Measurements from ENCODE around the gene TSPAN11. TPM values are rescaled to one million over a fixed set of nuclear protein-coding genes. Genes with fewer than 3 reads are reported as not detected.

The TSPAN11 gene
- total RNA-seq, 1 donor from 2014 or later = 2.5 TPM

DNA sequence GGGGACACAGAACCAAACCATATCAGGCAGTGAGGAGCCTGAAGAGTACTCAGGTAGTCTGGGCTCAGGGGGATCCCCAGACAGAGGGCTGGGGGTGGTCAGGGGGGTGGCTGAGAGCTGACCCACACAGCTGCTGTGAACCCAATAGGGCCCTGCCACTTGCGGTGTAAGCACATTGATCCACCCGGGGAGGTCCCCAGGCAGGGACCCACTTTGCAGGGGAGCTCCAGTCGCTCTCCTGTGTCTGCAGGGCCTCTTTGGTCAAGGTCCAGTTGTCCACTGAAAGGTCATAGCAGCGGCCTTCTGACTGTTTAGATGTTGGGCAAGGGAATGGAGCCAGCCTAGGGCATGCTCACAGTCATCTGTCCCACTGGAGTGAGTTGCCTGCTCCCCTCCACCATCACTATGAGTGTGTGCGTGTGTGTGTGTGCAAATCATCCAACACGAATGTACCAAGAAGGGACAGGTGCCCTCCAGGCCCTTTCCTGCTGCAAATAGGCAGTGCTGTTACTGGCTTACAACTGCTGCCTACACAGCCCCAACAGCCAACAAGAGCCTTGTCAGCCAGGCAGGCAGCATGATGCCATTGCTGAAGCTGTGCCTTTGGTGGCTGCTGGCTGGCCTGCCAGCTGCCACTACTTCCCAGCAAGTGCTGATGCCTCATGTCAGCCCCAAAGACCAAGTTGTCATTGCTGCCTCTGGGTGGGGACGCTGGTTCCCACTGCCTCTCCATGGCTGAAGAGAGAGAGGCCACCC is 71.3 kb downstream of the TSPAN11 start:
- TF ChIP-seq, protein P1, sequence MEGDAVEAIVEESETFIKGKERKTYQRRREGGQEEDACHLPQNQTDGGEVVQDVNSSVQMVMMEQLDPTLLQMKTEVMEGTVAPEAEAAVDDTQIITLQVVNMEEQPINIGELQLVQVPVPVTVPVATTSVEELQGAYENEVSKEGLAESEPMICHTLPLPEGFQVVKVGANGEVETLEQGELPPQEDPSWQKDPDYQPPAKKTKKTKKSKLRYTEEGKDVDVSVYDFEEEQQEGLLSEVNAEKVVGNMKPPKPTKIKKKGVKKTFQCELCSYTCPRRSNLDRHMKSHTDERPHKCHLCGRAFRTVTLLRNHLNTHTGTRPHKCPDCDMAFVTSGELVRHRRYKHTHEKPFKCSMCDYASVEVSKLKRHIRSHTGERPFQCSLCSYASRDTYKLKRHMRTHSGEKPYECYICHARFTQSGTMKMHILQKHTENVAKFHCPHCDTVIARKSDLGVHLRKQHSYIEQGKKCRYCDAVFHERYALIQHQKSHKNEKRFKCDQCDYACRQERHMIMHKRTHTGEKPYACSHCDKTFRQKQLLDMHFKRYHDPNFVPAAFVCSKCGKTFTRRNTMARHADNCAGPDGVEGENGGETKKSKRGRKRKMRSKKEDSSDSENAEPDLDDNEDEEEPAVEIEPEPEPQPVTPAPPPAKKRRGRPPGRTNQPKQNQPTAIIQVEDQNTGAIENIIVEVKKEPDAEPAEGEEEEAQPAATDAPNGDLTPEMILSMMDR (IDR thresholded peaks at IDR 0.05) = no peak
- TF ChIP-seq POLR2AphosphoS5 (IDR thresholded peaks at IDR 0.05; ENCODE audit: insufficient read depth in 1 of 2, low read depth in 1 of 2) (no peak), POLR2A (IDR thresholded peaks at IDR 0.05) (no peak)
- H3K9me3 ChIP-seq = no peaks in the 10 kb centered on the region
- H3K4me1 ChIP-seq = no peaks in the 10 kb centered on the region
- intact Hi-C loops (cut with DNase I) = no loop called here
- no peak overlapping the region for H3K27ac ChIP-seq
- DNase-seq (ENCODE audit: extremely low spot score in 2 of 2) = no peak
- no peaks in the 10 kb centered on the region for H3K27me3 ChIP-seq
- no peaks in the 10 kb centered on the region for H3K36me3 ChIP-seq
- no peak overlapping the region for H3K4me3 ChIP-seq

DNA sequence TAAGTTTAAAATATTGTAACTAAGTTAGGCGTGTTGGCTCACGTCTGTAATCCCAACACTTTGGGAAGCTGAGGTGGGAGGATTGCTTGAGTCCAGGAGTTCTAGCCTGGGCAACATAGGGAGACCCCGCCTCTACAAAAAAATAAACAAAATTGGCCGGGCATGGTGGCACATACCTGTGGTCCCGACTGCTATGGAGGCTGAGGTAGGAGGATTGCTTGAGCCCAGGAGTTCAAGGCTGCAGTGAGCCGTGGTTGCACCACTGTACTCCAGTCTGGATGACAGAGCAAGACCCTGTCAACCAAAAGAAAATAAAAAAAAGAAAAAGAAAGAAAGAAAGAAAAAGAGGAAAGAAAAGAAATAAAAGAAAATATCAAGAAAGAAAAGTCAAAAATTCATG is 72.5 kb downstream of the TSPAN11 start:
- H3K27me3 ChIP-seq = no peaks in the 10 kb centered on the region
- no peak for DNase-seq (ENCODE audit: extremely low spot score in 2 of 2)
- TF ChIP-seq POLR2AphosphoS5 (IDR thresholded peaks at IDR 0.05; ENCODE audit: insufficient read depth in 1 of 2, low read depth in 1 of 2) = no peak
- no peak for TF ChIP-seq POLR2A (IDR thresholded peaks at IDR 0.05)
- TF ChIP-seq, protein P1 (IDR thresholded peaks at IDR 0.05) = no peak
- no peaks in the 10 kb centered on the region for H3K4me1 ChIP-seq
- H3K4me3 ChIP-seq = no peak overlapping the region
- intact Hi-C loops (cut with DNase I) = no loop called here
- no peaks in the 10 kb centered on the region for H3K9me3 ChIP-seq
- H3K36me3 ChIP-seq = no peaks in the 10 kb centered on the region
- H3K27ac ChIP-seq = no peak overlapping the region

DNA sequence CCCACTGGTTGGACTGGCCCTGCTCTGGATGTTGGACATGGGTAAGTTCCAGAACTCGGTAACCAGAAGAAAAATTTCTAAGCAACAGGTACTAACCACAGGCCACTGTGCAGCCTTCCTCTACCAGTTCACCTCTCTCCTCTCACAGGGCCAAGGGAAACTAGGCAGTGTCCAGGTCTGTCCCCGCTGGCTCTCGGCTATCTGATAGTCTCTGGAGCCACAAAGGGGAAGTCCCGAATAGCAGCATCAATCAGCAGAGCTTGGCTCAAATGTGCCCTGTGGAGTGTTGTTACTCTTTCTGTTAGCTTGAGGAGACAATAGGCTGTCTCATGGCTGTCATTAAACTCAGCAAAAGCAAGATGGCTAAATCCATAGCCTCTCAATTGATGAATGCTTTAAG is 73.2 kb downstream of the TSPAN11 start:
- Histone ChIP-seq H3K36me3 (no peaks in the 10 kb centered on the region), H3K9me3 (no peaks in the 10 kb centered on the region), H3K4me1 (no peaks in the 10 kb centered on the region), H3K27me3 (no peaks in the 10 kb centered on the region), H3K27ac (no peak overlapping the region), H3K4me3 (no peak overlapping the region)
- TF ChIP-seq POLR2AphosphoS5 (IDR thresholded peaks at IDR 0.05; ENCODE audit: insufficient read depth in 1 of 2, low read depth in 1 of 2) = no peak
- TF ChIP-seq POLR2A (IDR thresholded peaks at IDR 0.05) = no peak
- TF ChIP-seq, protein P1 (IDR thresholded peaks at IDR 0.05) = no peak
- intact Hi-C loops (cut with DNase I) = no loop called here
- DNase-seq (ENCODE audit: extremely low spot score in 2 of 2) = no peak

DNA sequence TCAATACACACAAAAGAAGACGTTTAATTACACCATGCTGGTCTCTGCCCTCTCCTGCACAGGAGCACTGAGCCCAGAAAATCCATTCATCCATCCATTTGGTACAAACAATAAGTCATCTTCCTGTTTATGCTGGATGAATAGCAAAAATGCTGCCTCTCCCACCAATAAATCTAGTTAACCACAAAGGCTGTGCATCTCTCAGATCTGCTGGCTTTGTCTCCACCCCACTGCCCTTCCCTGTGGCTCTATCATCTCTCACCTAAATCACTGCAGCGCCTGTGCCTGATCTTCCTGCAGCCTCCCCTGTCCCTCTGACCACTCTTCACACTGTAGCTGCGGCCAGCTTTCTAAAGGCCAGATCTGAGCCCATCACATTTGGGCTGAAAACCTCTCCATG is 74.2 kb downstream of the TSPAN11 start:
- no peak for DNase-seq (ENCODE audit: extremely low spot score in 2 of 2)
- Histone ChIP-seq H3K4me3 (no peak overlapping the region), H3K27me3 (no peaks in the 10 kb centered on the region), H3K4me1 (no peaks in the 10 kb centered on the region), H3K36me3 (no peaks in the 10 kb centered on the region), H3K27ac (no peak overlapping the region), H3K9me3 (no peaks in the 10 kb centered on the region)
- intact Hi-C loops (cut with DNase I) = no loop called here
- TF ChIP-seq, protein P1 (IDR thresholded peaks at IDR 0.05) = no peak
- TF ChIP-seq POLR2A (IDR thresholded peaks at IDR 0.05) = no peak
- TF ChIP-seq POLR2AphosphoS5 (IDR thresholded peaks at IDR 0.05; ENCODE audit: insufficient read depth in 1 of 2, low read depth in 1 of 2) = no peak

DNA sequence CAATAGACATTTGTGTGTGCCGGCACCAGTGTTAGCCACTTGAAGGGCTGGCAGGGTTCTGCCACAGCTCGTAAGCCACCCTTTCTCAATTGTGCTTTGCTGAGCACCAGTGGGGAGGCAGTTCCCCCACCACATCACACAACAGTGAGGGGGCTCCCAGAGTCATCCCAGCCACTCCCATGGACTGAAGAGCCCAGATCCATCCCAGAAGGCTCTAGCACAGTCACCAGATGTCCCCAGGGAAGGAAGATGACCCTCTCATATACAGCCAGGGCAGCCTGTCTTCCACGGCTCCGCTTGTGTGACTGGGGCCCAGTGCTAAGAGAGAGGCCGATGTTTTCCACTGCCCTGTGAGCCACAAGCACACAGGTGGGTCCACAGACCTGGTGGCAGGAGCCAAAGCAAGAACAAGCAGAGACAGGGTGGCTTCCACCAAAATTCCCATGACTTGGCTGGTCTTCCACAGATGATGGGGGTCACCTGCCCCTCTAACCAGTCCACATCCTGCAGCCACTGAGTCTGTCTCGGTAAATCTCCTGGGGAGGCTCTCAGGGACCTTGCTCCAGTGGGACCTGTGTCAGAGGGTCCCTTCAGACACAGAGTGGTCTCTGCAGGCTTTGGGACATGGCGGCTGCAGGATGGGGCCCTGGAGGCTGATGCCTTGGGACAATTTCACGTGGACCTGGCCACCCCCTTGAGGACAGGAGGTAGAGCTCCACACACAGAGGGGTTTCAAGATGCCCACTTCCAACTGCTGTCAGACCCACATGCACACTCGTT is 75.2 kb downstream of the TSPAN11 start:
- Histone ChIP-seq H3K4me1 (peaks cover 3% of the 10 kb centered on the region), H3K27me3 (no peaks in the 10 kb centered on the region), H3K36me3 (no peaks in the 10 kb centered on the region), H3K9me3 (no peaks in the 10 kb centered on the region), H3K4me3 (no peak overlapping the region), H3K27ac (no peak overlapping the region)
- intact Hi-C loops (cut with DNase I) = no loop called here
- TF ChIP-seq POLR2A (IDR thresholded peaks at IDR 0.05) (no peak), POLR2AphosphoS5 (IDR thresholded peaks at IDR 0.05; ENCODE audit: insufficient read depth in 1 of 2, low read depth in 1 of 2) (no peak)
- TF ChIP-seq, protein P1 (IDR thresholded peaks at IDR 0.05) = no peak
- DNase-seq (ENCODE audit: extremely low spot score in 2 of 2) = no peak
